Amygdala (tissue), 56 donors: Measurements from ENCODE around the gene TEDC1.

Experiments
- DNase-seq, 56 donors: peaks; one replicate each; lab custom pipeline; 2025; lab: John Stamatoyannopoulos, UW

Gene TEDC1

GRCh38 chr14:105507247-105507646, 16.2 kb downstream of the TEDC1 start:
- no peak for DNase-seq

- DNase-seq: no peak
Observed at GRCh38 chr14:105508069-105508468, 17.0 kb downstream of the TEDC1 start.

GRCh38 chr14:105508601-105509000, 17.6 kb downstream of the TEDC1 start:
- no peak for DNase-seq

- no peak for DNase-seq
Observed at GRCh38 chr14:105517096-105517495, 26.1 kb downstream of the TEDC1 start.

- no peak for DNase-seq
Observed at GRCh38 chr14:105519946-105520698, 29.1 kb downstream of the TEDC1 start.

- DNase-seq: no peak
Observed at GRCh38 chr14:105525326-105525725, 34.3 kb downstream of the TEDC1 start.

GRCh38 chr14:105525861-105526775, 35.1 kb downstream of the TEDC1 start, which contains the start of gene TMEM121:
Gene TMEM121 (plus strand): TSS chr14:105526583. CDS start chr14:105528835, 2,252 bp downstream.
- peak in 16 of 56 donors; percentile 19 to 77 (median 48) for DNase-seq

GRCh38 chr14:105526776-105527380, 35.8 kb downstream of the TEDC1 start:
- peak in 2 of 56 donors; percentile 29 to 51 for DNase-seq

- DNase-seq: no peak
Observed at GRCh38 chr14:105527381-105527825, 36.4 kb downstream of the TEDC1 start.

GRCh38 chr14:105527826-105528585, 37.0 kb downstream of the TEDC1 start:
- peak in 52 of 56 donors; percentile 28 to 89 (median 68) for DNase-seq

GRCh38 chr14:105528586-105529318, 37.7 kb downstream of the TEDC1 start:
- peak in 5 of 56 donors; percentile 27 to 61 (median 53) for DNase-seq

- no peak for DNase-seq
Observed at GRCh38 chr14:105529319-105529568, 38.2 kb downstream of the TEDC1 start.

GRCh38 chr14:105529569-105530284, 38.7 kb downstream of the TEDC1 start:
- DNase-seq: no peak

- no peak for DNase-seq
Observed at GRCh38 chr14:105530285-105531087, 39.4 kb downstream of the TEDC1 start.

- DNase-seq: no peak
Observed at GRCh38 chr14:105531088-105531893, 40.2 kb downstream of the TEDC1 start.

GRCh38 chr14:105531894-105532623, 41.0 kb downstream of the TEDC1 start:
- no peak for DNase-seq

GRCh38 chr14:105532735-105533141, 41.7 kb downstream of the TEDC1 start:
- DNase-seq: peak in 2 of 56 donors; percentile 12 to 16
